ENCODE measurements around the gene MARK4.

DNA sequence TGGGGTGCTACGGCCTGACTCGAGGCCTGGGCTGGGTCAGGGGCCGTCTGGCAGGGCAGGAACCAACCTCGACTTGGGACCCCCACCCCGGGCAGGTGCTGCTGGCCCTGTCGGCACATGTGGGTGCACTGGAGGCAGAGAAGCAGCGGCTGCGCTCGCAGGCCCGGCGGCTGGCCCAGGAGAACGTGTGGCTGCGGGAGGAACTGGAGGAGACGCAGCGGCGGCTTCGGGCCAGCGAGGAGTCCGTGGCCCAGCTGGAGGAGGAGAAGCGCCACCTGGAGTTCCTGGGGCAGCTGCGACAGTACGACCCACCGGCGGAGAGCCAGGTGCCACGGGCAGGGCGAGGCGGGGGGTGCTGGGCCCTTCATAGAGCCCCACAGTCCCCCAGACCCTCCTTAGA lies 95.4 kb downstream of the MARK4 start:
- TF ChIP-seq, protein P1, sequence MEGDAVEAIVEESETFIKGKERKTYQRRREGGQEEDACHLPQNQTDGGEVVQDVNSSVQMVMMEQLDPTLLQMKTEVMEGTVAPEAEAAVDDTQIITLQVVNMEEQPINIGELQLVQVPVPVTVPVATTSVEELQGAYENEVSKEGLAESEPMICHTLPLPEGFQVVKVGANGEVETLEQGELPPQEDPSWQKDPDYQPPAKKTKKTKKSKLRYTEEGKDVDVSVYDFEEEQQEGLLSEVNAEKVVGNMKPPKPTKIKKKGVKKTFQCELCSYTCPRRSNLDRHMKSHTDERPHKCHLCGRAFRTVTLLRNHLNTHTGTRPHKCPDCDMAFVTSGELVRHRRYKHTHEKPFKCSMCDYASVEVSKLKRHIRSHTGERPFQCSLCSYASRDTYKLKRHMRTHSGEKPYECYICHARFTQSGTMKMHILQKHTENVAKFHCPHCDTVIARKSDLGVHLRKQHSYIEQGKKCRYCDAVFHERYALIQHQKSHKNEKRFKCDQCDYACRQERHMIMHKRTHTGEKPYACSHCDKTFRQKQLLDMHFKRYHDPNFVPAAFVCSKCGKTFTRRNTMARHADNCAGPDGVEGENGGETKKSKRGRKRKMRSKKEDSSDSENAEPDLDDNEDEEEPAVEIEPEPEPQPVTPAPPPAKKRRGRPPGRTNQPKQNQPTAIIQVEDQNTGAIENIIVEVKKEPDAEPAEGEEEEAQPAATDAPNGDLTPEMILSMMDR (IDR thresholded peaks at IDR 0.05 in 8 of 11, conservative IDR thresholded peaks at IDR 0.05 in 3 of 11), result no peak
- TF ChIP-seq POLR2AphosphoS5 (IDR thresholded peaks at IDR 0.05), result peak in 1 of 3 donors; percentile 8

All from spleen (tissue), 7 donors.